DND-41 (cell line): Measurements from ENCODE around the gene PI4KB.

ENCODE experiments used
- ATAC-seq: fragments of 200-7000 bp; cut with Tn5 transposase; 3 replicates; pipeline ENCODE4 v1.9.1; 2021; ENCODE audit warnings: low read depth; ENCODE audit not compliant: insufficient read depth
- DNase-seq: peaks from one replicate; pipeline ENCODE4 v3.0.0-alpha.2; 2020
- H2AFZ ChIP-seq: 2 replicates; pipeline ENCODE4 v1.6.0; 2012; ENCODE audit warnings: low read depth, low read length
- H3K27ac ChIP-seq: 2 replicates; pipeline ENCODE4 v1.5.1; 2012; ENCODE audit warnings: low read length, inconsistent platforms
- H3K27me3 ChIP-seq: fragments of 200-600 bp; sonication (generic); 2 replicates; pipeline ENCODE4 v1.6.0; 2012; ENCODE audit warnings: low read length, mild to moderate bottlenecking, inconsistent platforms; ENCODE audit not compliant: insufficient read depth, poor library complexity
- H3K36me3 ChIP-seq: 2 replicates; pipeline ENCODE4 v1.5.1; 2012; ENCODE audit warnings: low read length, inconsistent platforms; ENCODE audit not compliant: insufficient read depth
- H3K4me1 ChIP-seq: 2 replicates; pipeline ENCODE4 v1.5.1; 2012; ENCODE audit warnings: mild to moderate bottlenecking, low read length; ENCODE audit not compliant: insufficient read depth
- H3K4me2 ChIP-seq: 2 replicates; pipeline ENCODE4 v1.6.0; 2012; ENCODE audit warnings: mild to moderate bottlenecking, moderate library complexity, low read length, inconsistent platforms; ENCODE audit not compliant: insufficient read depth
- H3K4me3 ChIP-seq, 2 experiments: fragments of 200-600 bp in 1 of 2; shearing (Covaris generic) in 1 of 2; 2 replicates each; pipeline ENCODE4 v1.5.1; 2012 to 2016; ENCODE audit warnings: inconsistent platforms in 2 of 2, low read length in 2 of 2, mild to moderate bottlenecking in 2 of 2, low read depth in 1 of 2, moderate library complexity in 1 of 2
- H3K79me2 ChIP-seq: 2 replicates; pipeline ENCODE4 v1.6.0; 2012; ENCODE audit warnings: low read length, inconsistent platforms; ENCODE audit not compliant: insufficient read depth
- H3K9ac ChIP-seq: 2 replicates; pipeline ENCODE4 v1.6.0; 2012; ENCODE audit warnings: low read depth, mild to moderate bottlenecking, inconsistent platforms, low read length, moderate library complexity
- H3K9me3 ChIP-seq: 2 replicates; pipeline ENCODE4 v1.5.1; 2012; ENCODE audit warnings: low read length, moderate library complexity, mild to moderate bottlenecking, inconsistent platforms; ENCODE audit not compliant: insufficient read depth, severe bottlenecking
- H4K20me1 ChIP-seq: 2 replicates; pipeline ENCODE4 v1.6.0; 2012; ENCODE audit warnings: low read length; ENCODE audit not compliant: insufficient read depth
- CTCF ChIP-seq: IDR thresholded peaks from 2 replicates; pipeline ENCODE4 v1.5.1; 2012; ENCODE audit warnings: borderline replicate concordance, low read length, moderate library complexity, mild to moderate bottlenecking; ENCODE audit not compliant: poor library complexity, severe bottlenecking; ENCODE audit errors: extremely low read depth
- EZH2 ChIP-seq: IDR thresholded peaks from 3 replicates; pipeline ENCODE4 v1.6.1; 2012; ENCODE audit warnings: borderline replicate concordance, low read depth, mild to moderate bottlenecking, moderate library complexity, low read length, inconsistent platforms; ENCODE audit not compliant: severe bottlenecking

Gene PI4KB

GRCh38 chr1:151290709-151291303 is 36.4 kb downstream of the PI4KB start:
- Histone ChIP-seq H3K9ac (no peak overlapping the region), H3K4me3 (no peak overlapping the region), H3K4me2 (no peak overlapping the region), H4K20me1 (peaks cover 50% of the 10 kb centered on the region), H3K79me2 (peaks cover 17% of the 10 kb centered on the region; the same call in 1 of the 2 replicates), H3K4me1 (no peaks in the 10 kb centered on the region), H2AFZ (no peak overlapping the region), H3K36me3 (peaks cover 97% of the 10 kb centered on the region), H3K9me3 (no peaks in the 10 kb centered on the region), H3K27me3 (no peaks in the 10 kb centered on the region), H3K27ac (no peak overlapping the region)
- no peak for DNase-seq
- no peak for ATAC-seq
- TF ChIP-seq EZH2: no peak
- TF ChIP-seq CTCF: no peak

GRCh38 chr1:151289991-151290708 is 37.1 kb downstream of the PI4KB start:
- Histone ChIP-seq H3K4me3 (no peak overlapping the region), H2AFZ (no peak overlapping the region), H3K36me3 (peaks cover 94% of the 10 kb centered on the region), H3K79me2 (peaks cover 21% of the 10 kb centered on the region), H3K27me3 (no peaks in the 10 kb centered on the region), H3K4me1 (no peaks in the 10 kb centered on the region), H3K9ac (no peak overlapping the region), H4K20me1 (peaks cover 50% of the 10 kb centered on the region), H3K27ac (no peak overlapping the region), H3K9me3 (no peaks in the 10 kb centered on the region), H3K4me2 (no peak overlapping the region)
- DNase-seq: no peak
- TF ChIP-seq EZH2: no peak
- TF ChIP-seq CTCF: no peak
- no peak for ATAC-seq

GRCh38 chr1:151289080-151289935 is 37.9 kb downstream of the PI4KB start:
- H3K27ac ChIP-seq: no peak overlapping the region

GRCh38 chr1:151288502-151288901 is 38.7 kb downstream of the PI4KB start:
- H3K27ac ChIP-seq: no peak overlapping the region
- H3K4me1 ChIP-seq: peaks cover 11% of the 10 kb centered on the region
- no peaks in the 10 kb centered on the region for H3K27me3 ChIP-seq
- H3K9ac ChIP-seq: no peak overlapping the region
- peaks cover 89% of the 10 kb centered on the region for H3K36me3 ChIP-seq
- H4K20me1 ChIP-seq: peaks cover 66% of the 10 kb centered on the region
- H3K4me3 ChIP-seq: no peak overlapping the region
- no peak for TF ChIP-seq EZH2
- no peak for TF ChIP-seq CTCF
- H3K9me3 ChIP-seq: no peaks in the 10 kb centered on the region
- H2AFZ ChIP-seq: no peak overlapping the region
- no peak overlapping the region for H3K4me2 ChIP-seq
- DNase-seq (no peak), ATAC-seq (no peak)
- peaks cover 37% of the 10 kb centered on the region for H3K79me2 ChIP-seq

More at GRCh38 chr1:151289080-151289935, 37.9 kb downstream of the PI4KB start:
- ATAC-seq (no peak), DNase-seq (no peak)
- Histone ChIP-seq H3K79me2 (peaks cover 29% of the 10 kb centered on the region), H3K9me3 (no peaks in the 10 kb centered on the region), H4K20me1 (peaks cover 58% of the 10 kb centered on the region), H3K27me3 (no peaks in the 10 kb centered on the region), H3K9ac (no peak overlapping the region), H3K36me3 (peaks cover 94% of the 10 kb centered on the region), H2AFZ (no peak overlapping the region), H3K4me1 (peaks cover 3% of the 10 kb centered on the region), H3K4me2 (no peak overlapping the region), H3K4me3 (no peak overlapping the region)
- no peak for TF ChIP-seq EZH2
